ENCODE measurements around the gene PXMP4.

The PXMP4 gene

GRCh38 chr20:33697129-33697528 is 23.0 kb downstream of the PXMP4 start:
- CTCF ChIA-PET = interaction anchor here (0.9 to 1.4 kb wide), 2 partner anchors 9 to 30 kb away, joined by 3 read pairs; no protein-coding TSS in a partner anchor
- TF ChIP-seq, protein P1, sequence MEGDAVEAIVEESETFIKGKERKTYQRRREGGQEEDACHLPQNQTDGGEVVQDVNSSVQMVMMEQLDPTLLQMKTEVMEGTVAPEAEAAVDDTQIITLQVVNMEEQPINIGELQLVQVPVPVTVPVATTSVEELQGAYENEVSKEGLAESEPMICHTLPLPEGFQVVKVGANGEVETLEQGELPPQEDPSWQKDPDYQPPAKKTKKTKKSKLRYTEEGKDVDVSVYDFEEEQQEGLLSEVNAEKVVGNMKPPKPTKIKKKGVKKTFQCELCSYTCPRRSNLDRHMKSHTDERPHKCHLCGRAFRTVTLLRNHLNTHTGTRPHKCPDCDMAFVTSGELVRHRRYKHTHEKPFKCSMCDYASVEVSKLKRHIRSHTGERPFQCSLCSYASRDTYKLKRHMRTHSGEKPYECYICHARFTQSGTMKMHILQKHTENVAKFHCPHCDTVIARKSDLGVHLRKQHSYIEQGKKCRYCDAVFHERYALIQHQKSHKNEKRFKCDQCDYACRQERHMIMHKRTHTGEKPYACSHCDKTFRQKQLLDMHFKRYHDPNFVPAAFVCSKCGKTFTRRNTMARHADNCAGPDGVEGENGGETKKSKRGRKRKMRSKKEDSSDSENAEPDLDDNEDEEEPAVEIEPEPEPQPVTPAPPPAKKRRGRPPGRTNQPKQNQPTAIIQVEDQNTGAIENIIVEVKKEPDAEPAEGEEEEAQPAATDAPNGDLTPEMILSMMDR (IDR thresholded peaks at IDR 0.05; ENCODE audit: control extremely low read depth, extremely low read depth, low read depth, missing control alignments) = no peak
- POLR2A ChIA-PET = no interaction called here
- DNase-seq (ENCODE audit: extremely low spot score) = no peak

GRCh38 chr20:33696448-33696847 is 23.7 kb downstream of the PXMP4 start:
- POLR2A ChIA-PET = no interaction called here
- DNase-seq (ENCODE audit: extremely low spot score) = no peak
- TF ChIP-seq, protein P1 (IDR thresholded peaks at IDR 0.05; ENCODE audit: control extremely low read depth, extremely low read depth, low read depth, missing control alignments) = no peak
- CTCF ChIA-PET = interaction anchor here (0.9 to 2.0 kb wide), 4 partner anchors 9 to 36 kb away, joined by 3 to 6 read pairs (median 3); no protein-coding TSS in a partner anchor

GRCh38 chr20:33694639-33695012 is 25.5 kb downstream of the PXMP4 start:
- TF ChIP-seq, protein P1 (IDR thresholded peaks at IDR 0.05; ENCODE audit: control extremely low read depth, extremely low read depth, low read depth, missing control alignments) = no peak
- no peak for DNase-seq (ENCODE audit: extremely low spot score)
- ChIA-PET POLR2A (no interaction called here), CTCF (interaction anchor here (1.9 kb wide), 1 partner anchor 14 kb away, joined by 3 read pairs; no protein-coding TSS in a partner anchor)

- POLR2A ChIA-PET = no interaction called here
- no peak for DNase-seq (ENCODE audit: extremely low spot score)
- TF ChIP-seq, protein P1 (IDR thresholded peaks at IDR 0.05; ENCODE audit: control extremely low read depth, extremely low read depth, low read depth, missing control alignments) = no peak
- CTCF ChIA-PET = no interaction called here
These were observed 26.1 kb downstream of the PXMP4 start for GRCh38 chr20:33693741-33694638.

- ChIA-PET CTCF (no interaction called here), POLR2A (no interaction called here)
- DNase-seq (ENCODE audit: extremely low spot score) = no peak
- TF ChIP-seq, protein P1 (IDR thresholded peaks at IDR 0.05; ENCODE audit: control extremely low read depth, extremely low read depth, low read depth, missing control alignments) = no peak
These were observed 26.8 kb downstream of the PXMP4 start for GRCh38 chr20:33693289-33693688.

DNA sequence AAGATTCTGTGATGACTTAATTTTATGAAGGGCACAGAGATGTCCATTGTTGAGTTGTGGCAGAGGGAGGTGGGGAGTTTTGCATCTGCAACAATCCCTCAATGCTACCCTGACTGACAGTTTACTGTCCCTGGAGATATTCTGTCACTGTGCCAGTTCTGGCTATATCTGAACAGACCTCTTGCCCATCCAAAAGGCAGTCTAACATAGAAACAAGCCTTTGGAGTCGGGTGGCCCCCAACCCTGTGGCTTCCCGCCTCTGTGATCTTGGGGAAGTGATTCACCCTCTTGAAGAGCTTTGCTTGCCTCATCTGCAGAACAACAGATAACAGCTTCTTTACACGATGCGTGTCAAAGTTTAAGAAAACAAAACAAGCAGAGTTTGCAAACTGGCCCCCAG is 30.1 kb downstream of the PXMP4 start:
- TF ChIP-seq, protein P1 (IDR thresholded peaks at IDR 0.05; ENCODE audit: control extremely low read depth, extremely low read depth, low read depth, missing control alignments) = no peak
- DNase-seq (ENCODE audit: extremely low spot score) = no peak
- ChIA-PET CTCF (interaction anchor here (1.1 to 1.2 kb wide), 2 partner anchors 23 to 439 kb away, joined by 3 read pairs; partner anchors contain the start of gene ACTL10), POLR2A (no interaction called here)

Measured in GM10248 (cell line).